Fibroblast of skin of right quadriceps (primary cell): ENCODE measurements around the gene ELK4.

ENCODE experiments used
- DNase-seq: peaks from one replicate; pipeline ENCODE4 v3.0.0-alpha.2; 2013

The ELK4 gene

GRCh38 chr1:205631768-205632668 lies at the start of gene ELK4:
ELK4 (minus strand) TSS chr1:205632011; CDS start chr1:205623882, 8,129 bp downstream.
- peak; percentile 98 for DNase-seq

- no peak for DNase-seq
These were observed 49.6 kb upstream of the ELK4 start for GRCh38 chr1:205681364-205681763.

- peak; percentile 20 for DNase-seq
These were observed 48.5 kb upstream of the ELK4 start, which contains the start of gene SLC45A3 for GRCh38 chr1:205680073-205680851. SLC45A3 (minus strand) TSS chr1:205680509; CDS start chr1:205664656, 15,853 bp downstream.

- peak; percentile 14 for DNase-seq
These were observed 46.7 kb upstream of the ELK4 start for GRCh38 chr1:205678286-205679111.

- no peak for DNase-seq
These were observed 45.4 kb upstream of the ELK4 start for GRCh38 chr1:205677167-205677566.

- DNase-seq, result no peak
These were observed 44.8 kb upstream of the ELK4 start for GRCh38 chr1:205676597-205676996.

- DNase-seq, result no peak
These were observed 44.2 kb upstream of the ELK4 start for GRCh38 chr1:205676002-205676401.

GRCh38 chr1:205675247-205675646 lies 43.4 kb upstream of the ELK4 start:
- no peak for DNase-seq

GRCh38 chr1:205672970-205673369 lies 41.2 kb upstream of the ELK4 start:
- no peak for DNase-seq

GRCh38 chr1:205672395-205672889 lies 40.6 kb upstream of the ELK4 start:
- DNase-seq, result no peak

GRCh38 chr1:205670611-205671430 lies 39.0 kb upstream of the ELK4 start:
- DNase-seq, result no peak

- no peak for DNase-seq
These were observed 38.3 kb upstream of the ELK4 start for GRCh38 chr1:205670150-205670446.

GRCh38 chr1:205669341-205670149 lies 37.7 kb upstream of the ELK4 start:
- DNase-seq, result no peak

GRCh38 chr1:205668951-205669340 lies 37.1 kb upstream of the ELK4 start:
- DNase-seq, result no peak

GRCh38 chr1:205667909-205668643 lies 36.3 kb upstream of the ELK4 start:
- DNase-seq, result no peak

GRCh38 chr1:205666372-205667166 lies 34.8 kb upstream of the ELK4 start:
- no peak for DNase-seq

GRCh38 chr1:205665201-205666045 lies 33.6 kb upstream of the ELK4 start:
- no peak for DNase-seq

- no peak for DNase-seq
These were observed 32.7 kb upstream of the ELK4 start for GRCh38 chr1:205664399-205665017.
